SW480 (cell line): Measurements from ENCODE around the gene AKR1C2.
A peak's percentile ranks its signal among the peaks of the same experiment; 100 is the strongest.
"Not testable (repeated sequence)": the region's sequence is repeated elsewhere in the genome, so short reads cannot be mapped to it uniquely, and the experiment has no call there.

Source experiments
- DNase-seq: peaks from one replicate; pipeline ENCODE4 v3.0.0-alpha.2; 2016; ENCODE audit warnings: low spot score

AKR1C2 gene

DNA sequence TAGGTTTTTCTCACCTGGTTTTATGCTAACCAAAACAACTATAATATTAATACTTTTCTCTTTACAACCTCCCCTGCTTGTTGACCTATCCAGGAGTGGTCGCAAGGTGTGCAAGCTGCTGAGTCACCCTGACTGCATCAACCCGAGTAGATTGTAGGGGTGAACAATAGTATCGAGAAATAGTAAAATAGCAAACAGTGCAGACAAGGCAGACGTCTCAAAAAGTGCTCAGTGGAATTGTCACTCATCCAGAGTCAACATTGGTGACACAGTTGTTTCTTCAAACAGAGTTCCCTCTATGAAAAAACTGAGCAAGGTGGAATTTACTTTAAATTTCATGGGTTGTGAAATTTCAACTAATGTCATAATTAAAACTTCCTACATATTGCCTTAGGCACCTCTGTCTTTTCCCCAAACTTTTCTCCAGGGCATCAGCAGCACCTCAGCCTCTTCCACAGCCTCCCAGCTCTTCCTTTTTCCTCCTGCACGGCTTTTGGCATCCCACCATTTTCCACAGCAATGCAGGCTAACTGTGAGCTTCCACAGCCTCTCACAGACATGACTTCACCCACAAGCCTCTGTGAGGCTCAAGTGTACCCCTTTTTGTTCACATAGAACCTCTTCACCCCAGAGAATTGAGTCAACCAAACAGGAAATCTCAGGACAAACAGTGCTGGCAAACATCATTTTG, 46.6 kb downstream of the AKR1C2 start:
- DNase-seq = not testable (repeated sequence)

DNA sequence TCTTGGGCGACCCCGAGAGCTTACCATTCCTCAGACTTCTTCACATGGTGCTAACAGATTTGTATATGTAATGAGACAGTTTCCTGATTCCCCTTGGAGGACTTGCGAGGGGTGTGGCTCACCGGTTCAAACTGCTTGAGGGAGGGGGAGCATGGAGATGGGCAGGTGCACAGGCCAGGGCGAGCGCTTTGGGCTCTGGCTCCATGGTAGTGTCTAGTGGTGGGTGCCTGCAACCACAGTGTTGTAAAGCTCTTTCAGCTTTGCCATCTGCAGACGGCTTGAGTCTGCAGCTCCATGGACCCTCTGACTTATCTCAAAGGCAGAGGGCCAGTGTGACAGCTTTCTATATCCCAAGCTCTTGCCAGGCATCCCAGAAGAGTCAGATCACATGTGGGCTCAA, 47.6 kb downstream of the AKR1C2 start:
- not testable (repeated sequence) for DNase-seq

DNA sequence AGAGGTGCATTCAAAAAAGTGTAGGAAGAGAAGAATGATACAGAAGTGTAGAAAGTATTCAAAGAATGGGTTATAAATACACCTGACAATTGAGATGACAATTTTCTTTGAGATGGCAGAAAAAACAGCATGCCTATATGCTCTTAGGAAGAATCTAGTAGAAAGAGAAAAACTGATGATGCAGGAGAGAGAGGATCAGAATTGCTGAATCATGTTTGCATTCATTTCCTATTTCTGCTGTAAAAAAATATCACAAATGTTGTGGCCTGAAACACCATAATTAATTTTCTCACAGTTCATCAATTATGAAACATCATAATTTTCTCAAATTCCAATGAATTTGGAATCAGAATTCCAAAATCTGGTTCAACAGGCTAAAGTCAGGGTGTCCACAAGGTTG, 50.3 kb downstream of the AKR1C2 start:
- DNase-seq = no peak

DNA sequence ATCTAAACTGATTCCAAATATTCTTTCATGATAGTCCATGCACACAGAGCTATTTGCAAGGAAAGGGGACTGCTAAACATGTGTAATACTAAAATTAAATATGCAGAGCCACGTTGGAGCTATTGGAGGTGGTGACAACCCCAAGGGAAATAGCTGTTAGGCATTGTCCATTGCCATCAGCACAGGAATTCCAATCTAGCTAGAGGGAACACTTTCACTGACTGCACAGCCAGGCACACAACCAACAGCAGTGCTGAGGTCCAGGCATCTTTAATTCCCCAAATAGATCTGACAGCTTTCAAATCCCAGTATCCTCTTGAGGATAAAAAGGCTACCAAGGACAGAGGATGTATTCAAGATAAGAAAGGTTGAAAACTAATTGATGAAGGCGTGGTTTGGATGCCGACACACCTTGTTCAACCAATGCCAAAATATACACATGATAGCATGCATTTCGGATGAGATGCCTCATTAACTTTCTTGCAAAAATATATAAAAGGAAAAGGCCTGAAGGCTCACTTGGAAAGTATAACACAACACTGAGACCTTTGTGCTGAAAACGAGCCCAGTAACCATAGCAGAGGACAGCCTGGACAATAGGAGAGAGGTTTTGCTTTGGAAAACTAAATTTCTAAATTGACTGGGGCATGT, 52.0 kb downstream of the AKR1C2 start:
- DNase-seq = not testable (repeated sequence)

DNA sequence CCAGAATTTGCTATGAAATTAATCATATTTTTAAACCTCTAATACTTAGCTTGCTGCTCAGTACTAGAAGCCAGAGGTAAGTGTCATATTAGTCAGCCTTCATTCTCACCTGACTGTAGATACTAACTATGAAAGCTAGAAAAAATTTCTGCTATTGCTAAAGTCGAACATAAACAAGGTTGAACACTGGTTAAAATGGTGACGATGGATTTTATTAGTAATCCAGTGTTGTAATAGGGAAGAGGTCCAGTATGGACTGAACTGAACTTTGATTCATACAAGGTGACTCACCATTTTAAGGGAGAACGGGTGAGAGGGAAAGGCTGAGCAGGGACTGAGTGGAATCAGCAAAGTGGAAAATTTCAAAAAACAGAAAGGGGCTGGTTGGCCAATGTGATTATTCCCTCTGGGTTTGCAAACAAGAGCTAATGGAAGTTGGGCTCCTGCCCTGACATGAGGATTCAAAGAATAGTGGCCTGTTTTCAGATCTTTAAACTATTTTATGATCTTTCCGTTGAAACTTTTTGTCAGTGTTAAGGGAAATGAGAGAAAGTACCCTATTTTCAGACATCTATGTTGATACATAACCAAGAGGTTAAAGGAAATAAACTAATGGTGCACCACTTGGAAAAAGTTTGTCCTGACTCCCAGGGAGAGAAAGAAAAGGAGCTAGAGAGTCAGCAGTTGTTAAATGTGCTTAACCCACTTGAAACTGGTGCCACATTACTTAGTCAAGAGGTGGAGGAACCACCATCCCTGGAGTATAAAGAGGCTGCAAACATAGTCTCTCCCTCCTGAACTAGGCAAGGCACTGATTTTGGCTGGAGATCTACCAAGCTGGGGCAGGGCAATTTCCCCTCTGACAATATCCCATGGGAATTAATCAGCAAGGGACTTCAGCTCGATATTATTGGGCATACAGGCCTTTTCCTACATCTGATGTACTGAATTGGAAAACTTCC, 55.7 kb downstream of the AKR1C2 start:
- peak; percentile 56 for DNase-seq

DNA sequence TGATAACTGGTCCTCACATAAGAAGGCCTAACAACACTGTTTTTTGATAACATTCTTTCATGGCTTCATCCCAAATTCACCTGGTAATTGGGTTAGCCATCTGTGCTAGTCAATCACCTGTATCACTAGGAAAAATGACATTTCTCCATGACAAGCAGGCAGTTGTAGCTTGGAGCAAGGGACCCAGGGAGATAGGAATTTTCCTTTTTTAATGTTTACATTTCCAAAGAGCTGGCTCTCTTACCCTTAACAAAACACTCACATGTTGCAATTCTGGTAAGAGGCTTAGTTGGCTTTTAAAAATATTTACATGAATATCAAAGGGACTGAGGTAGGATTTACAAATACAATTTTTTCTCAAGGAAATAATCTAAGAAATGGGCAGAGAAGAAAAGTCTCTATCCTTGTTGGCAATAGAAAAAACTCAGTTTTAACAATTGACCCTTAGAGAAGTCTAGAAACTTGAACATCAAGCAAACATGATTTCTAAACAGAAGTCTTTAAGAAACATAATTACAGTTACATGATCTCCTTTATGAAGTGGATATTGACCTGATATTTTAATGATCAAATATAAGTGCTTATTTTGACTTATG, 56.5 kb downstream of the AKR1C2 start:
- DNase-seq = no peak

DNA sequence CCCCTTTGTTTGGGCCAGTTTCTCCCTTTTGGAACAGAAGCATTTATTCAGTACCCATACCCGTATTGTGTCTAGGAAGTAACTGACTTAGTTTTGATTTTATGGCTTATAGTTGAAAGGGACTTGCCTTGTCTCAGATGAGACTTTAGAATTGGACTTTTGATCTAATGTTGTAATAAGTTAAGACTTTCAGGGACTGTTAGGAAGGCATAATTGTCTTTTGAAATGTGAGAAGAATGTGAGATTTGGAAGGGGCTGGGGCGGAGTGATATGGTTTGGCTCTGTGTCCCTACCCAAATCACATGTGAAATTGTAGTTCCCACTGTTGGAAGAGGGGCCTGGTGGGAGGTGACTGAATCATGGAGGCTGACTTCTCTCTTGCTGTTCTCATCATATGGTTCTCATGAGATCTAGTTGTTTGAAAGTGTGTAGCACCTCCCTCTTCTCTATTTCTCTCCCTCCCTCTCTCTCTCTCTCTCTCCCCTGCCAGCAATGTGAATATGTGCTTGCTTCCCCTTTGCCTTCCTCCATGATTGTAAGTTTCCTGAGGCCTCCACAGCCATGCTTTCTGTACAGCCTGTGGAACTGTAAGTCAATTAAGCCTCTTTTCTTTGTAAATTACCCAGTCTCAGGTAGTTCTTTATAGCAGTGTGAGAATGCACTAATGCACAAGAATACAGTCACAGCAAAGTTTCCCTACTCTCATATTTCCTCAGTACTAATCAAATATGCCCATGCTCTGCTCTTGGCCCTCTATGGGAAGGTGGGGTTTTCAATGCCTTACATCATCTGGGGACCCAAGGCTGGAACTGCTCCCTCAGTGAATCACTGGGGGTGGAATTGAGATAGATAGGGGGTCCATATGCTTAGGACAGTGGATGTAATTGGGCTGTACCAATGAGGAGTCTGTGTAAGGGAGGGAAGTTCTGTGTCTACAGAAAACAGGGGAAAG, 57.6 kb downstream of the AKR1C2 start:
- DNase-seq = no peak

DNA sequence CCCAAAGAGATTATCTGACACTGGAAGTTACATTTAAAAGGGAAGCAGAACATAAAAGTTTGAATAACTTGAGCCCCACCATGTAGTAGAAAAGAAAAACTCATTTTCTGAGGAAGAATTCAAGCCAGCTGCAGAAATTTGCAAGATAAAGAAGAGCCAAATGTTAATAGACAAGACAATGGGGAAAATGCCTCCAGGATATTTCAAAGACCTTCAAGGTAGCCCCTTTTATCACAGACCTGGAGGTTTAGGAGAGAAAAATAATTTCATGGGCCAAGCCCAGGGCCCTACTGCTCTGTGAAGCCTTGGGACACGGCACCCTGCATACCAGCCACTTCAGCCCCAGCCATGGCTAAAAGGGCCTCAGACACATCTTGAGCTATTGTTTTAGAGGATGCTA, 58.8 kb downstream of the AKR1C2 start:
- DNase-seq = no peak

DNA sequence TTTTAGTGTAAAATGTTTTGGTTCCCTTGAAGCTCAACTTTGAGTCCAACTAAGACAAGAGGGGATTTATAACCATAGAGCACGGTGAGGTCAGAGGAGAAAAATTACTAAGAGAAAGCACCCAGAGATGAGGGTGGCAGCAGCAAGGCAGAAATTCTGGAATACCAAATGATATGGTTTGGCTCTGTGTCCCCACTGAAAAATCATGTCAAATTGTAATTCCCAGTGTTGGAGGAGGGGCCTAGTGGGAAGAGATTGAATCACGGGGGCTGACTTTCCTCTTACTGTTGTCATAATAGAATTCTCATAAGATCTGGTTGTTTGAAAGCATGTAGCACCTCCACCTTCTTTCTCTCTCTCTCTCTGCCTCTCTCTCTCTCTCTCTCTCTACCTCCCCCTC, 59.8 kb downstream of the AKR1C2 start:
- DNase-seq = no peak

DNA sequence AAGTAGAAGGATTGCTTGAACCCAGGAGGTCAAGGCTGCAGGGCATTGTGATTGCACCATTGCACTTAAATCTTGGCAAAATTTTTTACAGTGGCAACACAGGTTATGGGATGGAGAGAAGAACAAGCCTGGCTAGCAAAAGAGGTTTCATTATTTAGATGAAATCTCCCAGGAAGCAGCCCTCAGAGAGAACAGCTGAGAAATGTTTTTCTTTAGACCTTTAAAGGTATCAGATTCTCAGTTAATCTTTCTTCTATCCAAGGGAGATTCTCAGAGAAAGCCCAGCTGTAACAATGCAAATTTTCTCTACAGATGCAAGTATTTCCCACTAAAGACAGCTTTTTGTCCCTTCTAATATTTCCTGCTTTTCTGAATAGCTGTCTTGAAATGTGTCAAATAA, 60.2 kb downstream of the AKR1C2 start:
- DNase-seq = not testable (repeated sequence)

DNA sequence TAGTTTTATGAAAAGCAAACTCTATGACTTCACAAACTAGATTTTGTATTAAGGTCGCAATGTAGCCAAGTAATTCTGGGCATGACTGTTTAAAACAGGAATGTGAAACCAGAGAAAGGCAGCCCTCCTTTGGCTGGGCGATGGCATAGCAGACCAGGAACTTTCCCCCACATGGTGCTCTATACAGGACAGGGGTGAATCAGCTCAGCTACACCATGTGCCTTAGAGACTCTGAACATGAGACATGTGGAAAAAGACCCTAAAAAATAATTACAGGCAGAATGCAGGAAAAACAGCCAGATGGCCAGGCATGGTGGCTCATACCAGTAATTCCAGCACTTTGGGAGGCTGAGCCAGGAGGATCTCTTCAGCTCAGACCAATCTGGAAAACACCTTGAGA, 60.7 kb downstream of the AKR1C2 start:
- not testable (repeated sequence) for DNase-seq

DNA sequence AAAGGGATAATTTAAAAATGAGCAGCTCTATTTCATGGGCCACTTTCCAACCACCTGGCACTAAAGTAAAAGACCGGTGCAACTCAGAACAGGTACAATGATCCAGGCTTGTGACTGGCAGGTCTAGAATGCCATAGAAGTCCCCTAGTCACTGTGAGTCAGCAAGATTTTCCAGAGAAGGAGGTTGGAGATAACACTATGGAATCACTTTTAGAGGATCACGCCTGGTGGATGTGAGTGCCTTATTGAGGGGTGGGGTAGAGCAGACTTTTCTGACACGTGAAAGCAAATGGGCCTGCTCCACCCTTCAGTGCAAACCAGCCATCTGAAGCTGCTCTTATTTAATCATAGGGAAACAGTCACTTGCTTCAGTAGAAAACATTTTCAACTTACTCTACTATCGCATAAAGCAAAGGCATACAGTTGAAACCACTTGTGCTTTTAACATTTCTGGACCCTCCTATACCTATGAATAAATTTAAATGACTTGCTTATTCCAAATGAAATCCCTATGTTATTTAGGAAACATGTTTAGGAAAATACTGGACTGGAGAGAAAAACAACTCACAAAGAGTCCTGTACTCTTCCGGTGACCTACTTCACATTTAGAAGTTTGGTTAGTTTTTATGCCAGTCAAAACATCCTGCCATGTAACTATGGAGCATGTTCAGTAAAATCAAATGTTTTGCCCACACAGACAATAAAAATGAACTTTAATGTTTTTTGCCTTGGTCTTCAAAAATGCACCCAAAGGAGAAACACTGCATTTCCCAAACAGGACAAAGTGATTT, 61.9 kb downstream of the AKR1C2 start:
- peak; percentile 2 for DNase-seq

DNA sequence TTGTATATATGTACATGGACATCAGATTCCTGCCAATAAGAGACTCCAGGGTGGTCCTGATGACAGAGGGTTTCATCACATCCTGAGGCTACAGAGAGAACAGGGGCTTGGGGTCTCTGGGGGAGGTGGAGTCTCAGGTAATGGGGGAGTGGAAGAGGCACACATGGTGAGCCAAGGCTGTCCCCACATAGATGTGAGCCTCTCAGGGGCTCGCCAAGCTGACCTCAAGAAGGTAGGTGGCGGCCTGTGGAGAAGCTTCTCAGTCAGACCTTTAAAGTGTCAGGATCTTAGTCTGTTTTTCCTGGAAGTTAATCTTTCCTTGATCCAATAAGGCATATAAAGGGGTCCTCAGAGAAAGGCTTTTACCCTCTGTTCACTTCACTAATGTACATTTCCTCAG, 62.7 kb downstream of the AKR1C2 start:
- DNase-seq = not testable (repeated sequence)

DNA sequence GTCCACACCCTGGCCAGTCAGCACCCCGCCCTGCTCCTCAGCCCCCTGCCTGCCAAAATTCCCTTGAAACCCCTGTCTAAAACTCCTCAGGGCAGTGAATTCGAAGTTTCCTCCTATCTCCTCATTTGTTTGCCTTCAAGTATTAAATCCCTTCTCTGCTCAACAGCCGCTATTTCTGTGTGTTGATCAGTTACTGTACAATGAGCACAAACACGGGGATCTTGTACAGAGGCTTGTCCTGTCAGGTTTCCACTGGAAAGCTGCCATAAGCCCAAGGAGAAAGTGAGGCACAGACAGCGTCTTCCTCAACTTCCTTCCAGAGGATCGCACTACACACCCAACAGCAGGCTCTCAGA, 63.6 kb downstream of the AKR1C2 start:
- DNase-seq = not testable (repeated sequence)

DNA sequence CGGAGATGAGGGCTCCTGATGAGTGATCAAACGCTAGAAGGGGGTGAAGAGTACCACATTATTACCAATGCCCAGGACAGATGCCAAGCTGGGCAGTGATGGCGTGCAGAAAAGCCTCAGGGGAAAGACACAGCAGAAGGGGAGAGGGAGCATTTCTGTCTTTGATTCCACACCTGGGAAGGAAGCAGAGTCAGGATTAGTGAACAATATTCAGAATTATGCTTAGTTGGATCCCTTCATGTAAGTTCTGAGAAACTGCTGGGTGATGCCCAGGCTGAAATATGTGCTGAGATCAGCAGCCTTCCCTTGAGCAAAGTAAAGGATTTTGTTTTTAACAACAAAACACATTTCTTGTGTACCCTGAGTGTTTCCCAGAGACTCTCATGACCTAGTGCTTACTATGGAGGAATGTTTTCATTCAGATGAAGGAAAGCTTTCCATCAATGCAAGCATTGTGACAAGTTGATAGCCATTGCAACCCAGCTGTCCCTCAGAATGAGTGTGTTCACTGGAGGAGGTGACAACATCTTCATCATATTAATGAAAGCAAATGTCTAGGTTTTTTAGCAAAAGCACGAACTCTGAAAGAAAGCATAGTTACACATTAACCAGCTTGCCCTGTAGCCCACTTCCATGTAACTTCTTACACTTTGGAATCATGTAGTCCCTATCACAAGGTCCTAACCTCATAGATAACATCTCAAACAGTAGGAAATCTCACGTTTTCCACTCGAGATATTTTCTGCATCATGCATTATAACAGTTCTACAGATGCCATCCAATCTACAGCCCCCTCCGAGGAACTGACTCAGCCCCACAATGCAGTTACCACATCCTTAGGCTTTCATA, 64.2 kb downstream of the AKR1C2 start:
- DNase-seq = no peak
